GM12878 (cell line): ENCODE measurements around the gene THSD4.

Experiments used
- KAT2A ChIP-seq: conservative IDR thresholded peaks from 2 replicates; pipeline ENCODE4 v1.6.1; 2011; ENCODE audit warnings: low read depth, low read length; ENCODE audit not compliant: control insufficient read depth
- RFX5 ChIP-seq: IDR thresholded peaks from 2 replicates; pipeline ENCODE4 v1.6.1; 2011; ENCODE audit warnings: low read depth, low read length, improper control_type of control experiment
- TF ChIP-seq, protein P1 (sequence below), 3 experiments: IDR thresholded peaks in 2 of 3; conservative IDR thresholded peaks in 1 of 3; 2 replicates each; pipeline ENCODE4 v1.5.1; 2011; ENCODE audit warnings: low read depth in 3 of 3, low read length in 3 of 3, mild to moderate bottlenecking in 3 of 3, control low read depth in 2 of 3, moderate library complexity in 2 of 3, inconsistent platforms in 1 of 3, mixed read lengths in 1 of 3; ENCODE audit not compliant: control insufficient read depth in 2 of 3, insufficient read depth in 1 of 3; ENCODE audit errors: extremely low read depth in 1 of 3

DNA sequence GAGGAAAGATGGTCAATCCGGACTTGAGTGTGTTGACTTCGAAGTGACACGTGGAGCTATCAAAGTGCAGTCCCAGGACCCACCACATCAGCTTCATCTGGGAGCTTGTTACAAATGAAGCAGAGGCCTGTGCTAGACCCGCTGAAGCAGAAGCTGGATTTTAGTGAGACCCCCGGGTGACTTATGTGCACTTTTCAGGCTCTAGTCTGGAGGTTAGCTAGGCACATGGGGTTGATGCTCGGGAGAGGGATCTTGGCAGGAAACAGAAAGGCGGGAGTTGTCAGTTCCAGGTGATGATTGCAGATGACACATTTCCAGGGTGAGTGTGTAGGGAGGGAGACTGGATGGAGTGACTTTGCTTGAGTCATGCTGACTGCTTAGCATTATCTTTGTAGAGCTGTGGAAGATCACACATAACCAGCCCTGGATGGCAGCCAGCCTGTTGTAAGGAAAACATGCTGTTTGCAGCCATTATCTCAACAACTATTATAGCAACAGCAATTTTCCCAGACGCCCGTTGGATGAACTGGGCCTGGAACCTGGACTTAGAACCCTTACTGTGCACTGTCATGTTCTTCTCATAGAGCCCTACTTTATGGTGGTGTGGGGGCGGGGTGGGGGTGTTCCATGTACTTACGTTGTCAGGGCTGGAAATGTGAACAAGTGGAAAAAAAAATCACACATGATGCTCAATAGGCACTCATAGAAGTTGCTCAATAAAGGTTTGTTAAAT, 122.4 kb downstream of the THSD4 start:
- no peak for TF ChIP-seq KAT2A
- TF ChIP-seq, protein P1, sequence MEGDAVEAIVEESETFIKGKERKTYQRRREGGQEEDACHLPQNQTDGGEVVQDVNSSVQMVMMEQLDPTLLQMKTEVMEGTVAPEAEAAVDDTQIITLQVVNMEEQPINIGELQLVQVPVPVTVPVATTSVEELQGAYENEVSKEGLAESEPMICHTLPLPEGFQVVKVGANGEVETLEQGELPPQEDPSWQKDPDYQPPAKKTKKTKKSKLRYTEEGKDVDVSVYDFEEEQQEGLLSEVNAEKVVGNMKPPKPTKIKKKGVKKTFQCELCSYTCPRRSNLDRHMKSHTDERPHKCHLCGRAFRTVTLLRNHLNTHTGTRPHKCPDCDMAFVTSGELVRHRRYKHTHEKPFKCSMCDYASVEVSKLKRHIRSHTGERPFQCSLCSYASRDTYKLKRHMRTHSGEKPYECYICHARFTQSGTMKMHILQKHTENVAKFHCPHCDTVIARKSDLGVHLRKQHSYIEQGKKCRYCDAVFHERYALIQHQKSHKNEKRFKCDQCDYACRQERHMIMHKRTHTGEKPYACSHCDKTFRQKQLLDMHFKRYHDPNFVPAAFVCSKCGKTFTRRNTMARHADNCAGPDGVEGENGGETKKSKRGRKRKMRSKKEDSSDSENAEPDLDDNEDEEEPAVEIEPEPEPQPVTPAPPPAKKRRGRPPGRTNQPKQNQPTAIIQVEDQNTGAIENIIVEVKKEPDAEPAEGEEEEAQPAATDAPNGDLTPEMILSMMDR (IDR thresholded peaks at IDR 0.05 in 2 of 3, conservative IDR thresholded peaks at IDR 0.05 in 1 of 3; ENCODE audit: control insufficient read depth in 2 of 3, extremely low read depth in 1 of 3, insufficient read depth in 1 of 3, low read depth in 3 of 3, low read length in 3 of 3): no peak
- TF ChIP-seq RFX5: no peak
